MM.1S (cell line): ENCODE measurements around the gene PON2.
"Not testable (repeated sequence)": the region's sequence is repeated elsewhere in the genome, so short reads cannot be mapped to it uniquely, and the experiment has no call there.

Experiments
- DNase-seq: peaks from one replicate; pipeline ENCODE4 v3.0.0-alpha.2; 2015
- H2AFZ ChIP-seq: fragments of 300-600 bp; sonication (generic); 2 replicates; pipeline ENCODE4 v1.6.0; 2016; ENCODE audit warnings: antibody characterized with exemption, low read length
- H3F3A ChIP-seq: fragments of 300-600 bp; sonication (generic); 2 replicates; pipeline ENCODE4 v1.6.1; 2016; ENCODE audit warnings: mild to moderate bottlenecking, antibody characterized with exemption, low read length, moderate library complexity, mixed read lengths; ENCODE audit not compliant: insufficient read depth
- H3K27ac ChIP-seq: fragments of 300-600 bp; sonication (generic); 2 replicates; pipeline ENCODE4 v1.5.1; 2016; ENCODE audit warnings: mild to moderate bottlenecking, low read length
- H3K27me3 ChIP-seq: fragments of 300-600 bp; sonication (generic); replicated peaks from 2 replicates; pipeline ENCODE4 v1.6.0; 2016; ENCODE audit warnings: low read length; ENCODE audit not compliant: insufficient read depth
- H3K36me3 ChIP-seq: fragments of 300-600 bp; sonication (generic); replicated peaks from 2 replicates; pipeline ENCODE4 v1.6.1; 2016; ENCODE audit warnings: mild to moderate bottlenecking, low read length, mixed read lengths; ENCODE audit not compliant: insufficient read depth
- H3K4me1 ChIP-seq: fragments of 300-600 bp; sonication (generic); 2 replicates; pipeline ENCODE4 v1.6.1; 2016; ENCODE audit warnings: low read length, mixed read lengths
- H3K4me2 ChIP-seq: fragments of 300-600 bp; sonication (generic); 2 replicates; pipeline ENCODE4 v1.6.0; 2016; ENCODE audit warnings: low read depth, low read length
- H3K4me3 ChIP-seq: fragments of 300-600 bp; sonication (generic); 2 replicates; pipeline ENCODE4 v1.5.1; 2016; ENCODE audit warnings: low read length, mixed read lengths
- H3K79me2 ChIP-seq: fragments of 300-600 bp; sonication (generic); 2 replicates; pipeline ENCODE4 v1.6.1; 2016; ENCODE audit warnings: mixed run types, low read length, mixed read lengths
- H3K9ac ChIP-seq: fragments of 300-600 bp; sonication (generic); 2 replicates; pipeline ENCODE4 v1.6.1; 2016; ENCODE audit warnings: low read length, mixed read lengths
- H3K9me2 ChIP-seq: fragments of 300-600 bp; sonication (generic); replicated peaks from 2 replicates; pipeline ENCODE4 v1.6.1; 2016; ENCODE audit warnings: mild to moderate bottlenecking, low read length, mixed read lengths; ENCODE audit not compliant: insufficient read depth
- H3K9me3 ChIP-seq: fragments of 300-600 bp; sonication (generic); replicated peaks from 2 replicates; pipeline ENCODE4 v1.6.1; 2016; ENCODE audit warnings: mild to moderate bottlenecking, low read length, mixed read lengths; ENCODE audit not compliant: insufficient read depth
- H4K20me1 ChIP-seq: fragments of 300-600 bp; sonication (generic); 2 replicates; pipeline ENCODE4 v1.6.1; 2016; ENCODE audit warnings: mild to moderate bottlenecking, low read length, moderate library complexity, mixed read lengths; ENCODE audit not compliant: insufficient read depth
- CTCF ChIP-seq: fragments of 300-600 bp; sonication (generic); IDR thresholded peaks from 2 replicates; pipeline ENCODE4 v1.5.1; 2016; ENCODE audit warnings: antibody characterized with exemption, low read length, mixed read lengths
- EZH2 ChIP-seq: fragments of 300-600 bp; sonication (generic); optimal IDR thresholded peaks from 2 replicates; pipeline ENCODE3; 2017; ENCODE audit warnings: low read depth, mild to moderate bottlenecking, antibody characterized with exemption, low read length, mixed read lengths
- EZH2phosphoT487 ChIP-seq: fragments of 300-600 bp; sonication (generic); IDR thresholded peaks from 2 replicates; pipeline ENCODE4 v1.6.1; 2018; ENCODE audit warnings: antibody characterized with exemption, low read length

Gene PON2

GRCh38 chr7:95469187-95469586 is 34.4 kb upstream of the PON2 start:
- Histone ChIP-seq H3K4me2 (no peak overlapping the region), H3K4me1 (peaks cover 18% of the 10 kb centered on the region), H3K79me2 (no peaks in the 10 kb centered on the region), H4K20me1 (no peaks in the 10 kb centered on the region), H3K36me3 (no peaks in the 10 kb centered on the region), H3F3A (peaks cover 4% of the 10 kb centered on the region), H3K9ac (no peak overlapping the region), H3K9me2 (no peaks in the 10 kb centered on the region), H2AFZ (no peak overlapping the region), H3K27ac (no peak overlapping the region), H3K27me3 (no peaks in the 10 kb centered on the region), H3K4me3 (no peak overlapping the region), H3K9me3 (no peaks in the 10 kb centered on the region)
- no peak for DNase-seq
- no peak for TF ChIP-seq EZH2
- TF ChIP-seq CTCF: no peak
- no peak for TF ChIP-seq EZH2phosphoT487

- H3K27me3 ChIP-seq: no peaks in the 10 kb centered on the region
- H4K20me1 ChIP-seq: no peaks in the 10 kb centered on the region
- peaks cover 18% of the 10 kb centered on the region for H3K4me1 ChIP-seq
- no peaks in the 10 kb centered on the region for H3K79me2 ChIP-seq
- no peaks in the 10 kb centered on the region for H3K9me3 ChIP-seq
- H3K36me3 ChIP-seq: no peaks in the 10 kb centered on the region
- TF ChIP-seq EZH2phosphoT487: no peak
- no peak for TF ChIP-seq EZH2
- TF ChIP-seq CTCF: no peak
- H3K27ac ChIP-seq: no peak overlapping the region
- no peak overlapping the region for H3K4me3 ChIP-seq
- H3K4me2 ChIP-seq: no peak overlapping the region
- H3F3A ChIP-seq: peaks cover 4% of the 10 kb centered on the region
- H3K9ac ChIP-seq: no peak overlapping the region
- DNase-seq: no peak
- H2AFZ ChIP-seq: no peak overlapping the region
- H3K9me2 ChIP-seq: no peaks in the 10 kb centered on the region
These were observed 33.2 kb upstream of the PON2 start for GRCh38 chr7:95467912-95468607.

GRCh38 chr7:95460653-95461052 is 25.8 kb upstream of the PON2 start:
- not testable (repeated sequence) for H3K4me1 ChIP-seq, H3K9me2 ChIP-seq, H2AFZ ChIP-seq, H3K4me2 ChIP-seq, H3K36me3 ChIP-seq, H3K9me3 ChIP-seq, H3K27me3 ChIP-seq, H3K4me3 ChIP-seq, DNase-seq, H4K20me1 ChIP-seq, H3K27ac ChIP-seq, H3K9ac ChIP-seq, H3K79me2 ChIP-seq, H3F3A ChIP-seq

- H4K20me1 ChIP-seq: no peaks in the 10 kb centered on the region
- no peaks in the 10 kb centered on the region for H3K27me3 ChIP-seq
- no peaks in the 10 kb centered on the region for H3K4me1 ChIP-seq
- H3K79me2 ChIP-seq: no peaks in the 10 kb centered on the region
- TF ChIP-seq CTCF: no peak
- TF ChIP-seq EZH2: no peak
- TF ChIP-seq EZH2phosphoT487: no peak
- H3K9me2 ChIP-seq: no peaks in the 10 kb centered on the region
- H3F3A ChIP-seq: no peaks in the 10 kb centered on the region
- H3K9me3 ChIP-seq: no peaks in the 10 kb centered on the region
- no peak overlapping the region for H2AFZ ChIP-seq
- no peak overlapping the region for H3K9ac ChIP-seq
- no peak for DNase-seq
- H3K27ac ChIP-seq: no peak overlapping the region
- no peak overlapping the region for H3K4me3 ChIP-seq
- H3K4me2 ChIP-seq: no peak overlapping the region
- H3K36me3 ChIP-seq: no peaks in the 10 kb centered on the region
These were observed 23.1 kb upstream of the PON2 start for GRCh38 chr7:95457947-95458346.
